Cardiac muscle cell (in vitro differentiated cells and primary cell): Measurements from ENCODE around the gene SH3PXD2A. TPM values are rescaled to one million over a fixed set of nuclear protein-coding genes. Genes with fewer than 3 reads are reported as not detected.

Source experiments
- DNase-seq, 2 donors: peaks; one replicate each; pipeline versions ENCODE4 v3.0.0 to v3.0.0-alpha.2; 2010 to 2017; ENCODE audit warnings: low read depth in 1 of 2, low spot score in 1 of 2
- H3K27ac ChIP-seq: fragments of 200-600 bp; sonication (generic); 2 replicates; pipeline ENCODE4 v1.5.1; 2016
- H3K27me3 ChIP-seq: fragments of 200-600 bp; sonication (generic); 2 replicates; pipeline ENCODE4 v1.6.0; 2016; ENCODE audit warnings: control low read depth
- H3K36me3 ChIP-seq: fragments of 200-600 bp; sonication (generic); 2 replicates; pipeline ENCODE4 v1.5.1; 2016; ENCODE audit warnings: control low read depth
- H3K4me1 ChIP-seq: fragments of 200-600 bp; sonication (generic); 2 replicates; pipeline ENCODE4 v1.8.1; 2017; ENCODE audit warnings: low read depth, mild to moderate bottlenecking, mixed run types
- H3K4me3 ChIP-seq: fragments of 200-600 bp; sonication (generic); 2 replicates; pipeline ENCODE4 v1.5.1; 2016; ENCODE audit warnings: mild to moderate bottlenecking
- H3K9me3 ChIP-seq: fragments of 200-600 bp; sonication (generic); 2 replicates; pipeline ENCODE4 v1.5.1; 2017; ENCODE audit warnings: low read depth, mild to moderate bottlenecking, control low read depth
- CTCF ChIP-seq: IDR thresholded peaks from 2 replicates; pipeline ENCODE4 v1.5.1; 2012; ENCODE audit warnings: low read depth, mild to moderate bottlenecking, low read length
- polyA plus RNA-seq: library from polyadenylated mRNA; unstranded; fragments of >200 nt; fragmentation: Nextera tagmentation; extraction: Ambion mirVana; gene quantifications from 2 replicates; pipeline ENCODE4 v1.2.1, GENCODE V29; 2016
- total RNA-seq: library from RNA; depleted of rRNA; stranded (reverse); fragments of >200 nt; gene quantifications from 2 replicates; pipeline ENCODE4 v1.2.3, GENCODE V29; 2016

The SH3PXD2A gene, protein sequence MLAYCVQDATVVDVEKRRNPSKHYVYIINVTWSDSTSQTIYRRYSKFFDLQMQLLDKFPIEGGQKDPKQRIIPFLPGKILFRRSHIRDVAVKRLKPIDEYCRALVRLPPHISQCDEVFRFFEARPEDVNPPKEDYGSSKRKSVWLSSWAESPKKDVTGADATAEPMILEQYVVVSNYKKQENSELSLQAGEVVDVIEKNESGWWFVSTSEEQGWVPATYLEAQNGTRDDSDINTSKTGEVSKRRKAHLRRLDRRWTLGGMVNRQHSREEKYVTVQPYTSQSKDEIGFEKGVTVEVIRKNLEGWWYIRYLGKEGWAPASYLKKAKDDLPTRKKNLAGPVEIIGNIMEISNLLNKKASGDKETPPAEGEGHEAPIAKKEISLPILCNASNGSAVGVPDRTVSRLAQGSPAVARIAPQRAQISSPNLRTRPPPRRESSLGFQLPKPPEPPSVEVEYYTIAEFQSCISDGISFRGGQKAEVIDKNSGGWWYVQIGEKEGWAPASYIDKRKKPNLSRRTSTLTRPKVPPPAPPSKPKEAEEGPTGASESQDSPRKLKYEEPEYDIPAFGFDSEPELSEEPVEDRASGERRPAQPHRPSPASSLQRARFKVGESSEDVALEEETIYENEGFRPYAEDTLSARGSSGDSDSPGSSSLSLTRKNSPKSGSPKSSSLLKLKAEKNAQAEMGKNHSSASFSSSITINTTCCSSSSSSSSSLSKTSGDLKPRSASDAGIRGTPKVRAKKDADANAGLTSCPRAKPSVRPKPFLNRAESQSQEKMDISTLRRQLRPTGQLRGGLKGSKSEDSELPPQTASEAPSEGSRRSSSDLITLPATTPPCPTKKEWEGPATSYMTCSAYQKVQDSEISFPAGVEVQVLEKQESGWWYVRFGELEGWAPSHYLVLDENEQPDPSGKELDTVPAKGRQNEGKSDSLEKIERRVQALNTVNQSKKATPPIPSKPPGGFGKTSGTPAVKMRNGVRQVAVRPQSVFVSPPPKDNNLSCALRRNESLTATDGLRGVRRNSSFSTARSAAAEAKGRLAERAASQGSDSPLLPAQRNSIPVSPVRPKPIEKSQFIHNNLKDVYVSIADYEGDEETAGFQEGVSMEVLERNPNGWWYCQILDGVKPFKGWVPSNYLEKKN
- total RNA-seq (36.5 and 75.9 TPM in 2 replicates), polyA plus RNA-seq (32.2 and 48.1 TPM in 2 replicates)

DNA sequence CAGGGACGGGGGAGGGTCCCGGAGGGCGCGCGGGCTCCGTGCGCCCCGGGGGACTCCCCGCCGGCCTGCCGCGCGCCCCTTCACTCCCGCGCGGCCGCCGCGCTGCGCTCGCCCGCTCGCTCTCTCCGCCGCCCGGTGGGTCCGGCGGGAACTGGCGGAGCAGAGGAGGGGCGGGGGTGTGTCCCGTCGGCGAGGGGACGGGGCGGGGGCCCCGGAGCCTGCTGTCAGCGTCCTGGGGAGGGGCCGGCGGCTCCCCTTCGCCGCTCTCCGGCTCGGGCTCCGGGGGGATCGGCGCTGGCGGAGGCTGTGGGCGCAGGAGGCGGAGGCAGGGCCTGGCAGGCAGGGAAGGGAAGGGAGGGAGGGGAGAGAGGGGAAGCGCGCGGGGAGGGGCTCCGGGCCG, at the start of gene SH3PXD2A:
Gene SH3PXD2A, minus strand, starts transcription at position 153 of the 400 bp plus-strand sequence. CDS start 310 bp downstream, outside the sequence.
- TF ChIP-seq CTCF, result no peak
- DNase-seq, result peak; percentile 38 to 87
- Histone ChIP-seq H3K4me3 (peak within 1 kb of the TSS; percentile 87), H3K4me1 (peaks cover 44% of the 10 kb centered on the region), H3K27me3 (no peaks in the 10 kb centered on the region), H3K9me3 (no peaks in the 10 kb centered on the region), H3K27ac (peak within 1 kb of the TSS; percentile 88), H3K36me3 (no peaks in the 10 kb centered on the region)

DNA sequence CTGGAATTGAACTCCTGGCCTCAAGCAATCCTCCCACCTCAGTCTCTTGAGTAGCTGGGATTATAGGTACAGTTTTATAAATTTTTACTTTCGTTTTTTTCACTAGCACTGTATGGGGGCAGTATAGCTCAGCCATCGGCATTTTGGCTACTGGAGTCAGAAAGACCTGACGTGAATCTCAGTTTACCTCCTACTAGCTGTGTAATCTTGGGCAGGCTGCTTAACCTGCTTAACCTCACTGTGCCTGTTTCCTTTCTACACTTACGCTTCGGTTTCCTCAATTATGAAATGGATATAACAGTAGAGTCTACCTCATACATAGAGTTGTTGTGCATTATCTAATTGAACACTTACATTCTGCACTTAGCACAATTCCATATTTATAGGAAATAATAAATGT, 45.9 kb upstream of the SH3PXD2A start:
- Histone ChIP-seq H3K27ac (no peak overlapping the region), H3K4me3 (no peak overlapping the region), H3K9me3 (no peaks in the 10 kb centered on the region), H3K4me1 (no peaks in the 10 kb centered on the region), H3K27me3 (no peaks in the 10 kb centered on the region), H3K36me3 (peaks cover 37% of the 10 kb centered on the region)
- no peak for DNase-seq
- TF ChIP-seq CTCF, result no peak

GRCh38 chr10:103899312-103899711, 43.9 kb upstream of the SH3PXD2A start:
- H3K27ac ChIP-seq, result no peak overlapping the region
- no peak for TF ChIP-seq CTCF

DNA sequence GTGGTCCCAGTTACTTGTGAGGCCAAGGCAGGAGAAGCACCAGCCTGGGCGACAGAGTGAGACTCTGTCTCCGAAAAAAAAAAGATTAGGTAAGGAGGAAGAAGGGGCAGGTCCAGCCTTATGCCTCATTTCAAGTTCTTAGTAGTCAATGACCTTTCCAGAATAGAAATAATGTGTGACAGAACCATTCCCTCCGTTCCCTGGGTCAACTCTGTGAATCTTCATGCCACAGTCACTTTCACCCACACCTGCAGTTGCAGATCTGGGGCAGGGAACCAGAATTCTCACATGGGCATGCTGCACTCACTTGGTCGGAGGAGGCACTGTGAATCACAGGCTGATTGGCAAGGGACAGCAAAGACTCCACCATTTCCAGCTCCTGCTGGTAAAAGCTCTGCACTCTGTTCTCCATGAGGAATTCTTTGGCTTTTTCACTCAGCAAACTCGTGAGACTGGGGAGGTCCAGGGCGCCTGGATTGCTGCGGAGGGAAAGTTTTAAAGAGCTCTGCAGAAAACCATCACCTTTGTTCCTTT, 41.9 kb upstream of the SH3PXD2A start:
- no peak for TF ChIP-seq CTCF
- Histone ChIP-seq H3K4me1 (no peaks in the 10 kb centered on the region), H3K27ac (no peak overlapping the region), H3K36me3 (peaks cover 27% of the 10 kb centered on the region), H3K27me3 (no peaks in the 10 kb centered on the region), H3K4me3 (no peak overlapping the region), H3K9me3 (no peaks in the 10 kb centered on the region)
- no peak for DNase-seq

More at GRCh38 chr10:103899312-103899711, 43.9 kb upstream of the SH3PXD2A start:
- H3K4me3 ChIP-seq, result no peak overlapping the region
- DNase-seq, result no peak
- H3K36me3 ChIP-seq, result peaks cover 30% of the 10 kb centered on the region
- H3K27me3 ChIP-seq, result no peaks in the 10 kb centered on the region
- no peaks in the 10 kb centered on the region for H3K9me3 ChIP-seq
- no peaks in the 10 kb centered on the region for H3K4me1 ChIP-seq

GRCh38 chr10:103896225-103896624, 40.8 kb upstream of the SH3PXD2A start:
- no peaks in the 10 kb centered on the region for H3K27me3 ChIP-seq
- no peak overlapping the region for H3K4me3 ChIP-seq
- TF ChIP-seq CTCF, result no peak
- peaks cover 33% of the 10 kb centered on the region for H3K36me3 ChIP-seq
- no peak for DNase-seq
- H3K9me3 ChIP-seq, result no peaks in the 10 kb centered on the region
- H3K27ac ChIP-seq, result no peak overlapping the region
- no peaks in the 10 kb centered on the region for H3K4me1 ChIP-seq
